GM10248 (cell line): ENCODE data around the gene TMOD1.

Experiments used
- CTCF ChIA-PET: fragments of 300-600 bp; sonication (Branson Sonifier 250); formaldehyde crosslinking; extraction: SDS; loops from one replicate; lab custom pipeline; 2021; ENCODE audit warnings: antibody characterized with exemption; lab: Yijun Ruan, JAX
- POLR2A ChIA-PET: fragments of 350-650 bp; sonication (Branson Sonifier 250); formaldehyde crosslinking; extraction: SDS; loops from one replicate; lab custom pipeline; 2020; ENCODE audit warnings: antibody characterized with exemption; lab: Yijun Ruan, JAX
- DNase-seq: peaks from one replicate; pipeline ENCODE4 v3.0.0; 2012; ENCODE audit errors: extremely low spot score
- TF ChIP-seq, protein P1 (sequence below): IDR thresholded peaks from 2 replicates; pipeline ENCODE4 v1.5.1; 2012; ENCODE audit warnings: mild to moderate bottlenecking, low read depth; ENCODE audit errors: extremely low read depth, missing control alignments, control extremely low read depth

The TMOD1 gene

DNA sequence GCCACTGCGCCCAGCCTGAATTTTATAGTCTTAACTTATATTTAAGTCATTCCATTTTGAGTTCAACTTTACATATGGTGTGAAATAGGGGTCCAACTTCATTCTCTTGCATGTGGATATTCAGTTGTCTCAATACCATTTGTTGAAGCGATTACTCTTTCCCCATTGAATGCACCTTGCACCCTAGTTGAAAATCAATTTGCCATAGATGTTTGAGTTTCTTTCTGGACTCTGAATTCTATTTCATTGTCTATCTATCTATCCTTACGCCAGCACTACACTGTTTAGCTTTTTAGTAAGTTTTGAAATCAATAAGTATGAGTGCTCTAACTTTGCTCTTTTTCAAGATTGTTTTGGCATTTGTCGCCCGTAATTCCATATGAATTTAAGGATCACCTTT is 49.8 kb downstream of the TMOD1 start:
- ChIA-PET POLR2A (no interaction called here), CTCF (no interaction called here)
- TF ChIP-seq, protein P1, sequence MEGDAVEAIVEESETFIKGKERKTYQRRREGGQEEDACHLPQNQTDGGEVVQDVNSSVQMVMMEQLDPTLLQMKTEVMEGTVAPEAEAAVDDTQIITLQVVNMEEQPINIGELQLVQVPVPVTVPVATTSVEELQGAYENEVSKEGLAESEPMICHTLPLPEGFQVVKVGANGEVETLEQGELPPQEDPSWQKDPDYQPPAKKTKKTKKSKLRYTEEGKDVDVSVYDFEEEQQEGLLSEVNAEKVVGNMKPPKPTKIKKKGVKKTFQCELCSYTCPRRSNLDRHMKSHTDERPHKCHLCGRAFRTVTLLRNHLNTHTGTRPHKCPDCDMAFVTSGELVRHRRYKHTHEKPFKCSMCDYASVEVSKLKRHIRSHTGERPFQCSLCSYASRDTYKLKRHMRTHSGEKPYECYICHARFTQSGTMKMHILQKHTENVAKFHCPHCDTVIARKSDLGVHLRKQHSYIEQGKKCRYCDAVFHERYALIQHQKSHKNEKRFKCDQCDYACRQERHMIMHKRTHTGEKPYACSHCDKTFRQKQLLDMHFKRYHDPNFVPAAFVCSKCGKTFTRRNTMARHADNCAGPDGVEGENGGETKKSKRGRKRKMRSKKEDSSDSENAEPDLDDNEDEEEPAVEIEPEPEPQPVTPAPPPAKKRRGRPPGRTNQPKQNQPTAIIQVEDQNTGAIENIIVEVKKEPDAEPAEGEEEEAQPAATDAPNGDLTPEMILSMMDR: no peak
- DNase-seq: no peak

DNA sequence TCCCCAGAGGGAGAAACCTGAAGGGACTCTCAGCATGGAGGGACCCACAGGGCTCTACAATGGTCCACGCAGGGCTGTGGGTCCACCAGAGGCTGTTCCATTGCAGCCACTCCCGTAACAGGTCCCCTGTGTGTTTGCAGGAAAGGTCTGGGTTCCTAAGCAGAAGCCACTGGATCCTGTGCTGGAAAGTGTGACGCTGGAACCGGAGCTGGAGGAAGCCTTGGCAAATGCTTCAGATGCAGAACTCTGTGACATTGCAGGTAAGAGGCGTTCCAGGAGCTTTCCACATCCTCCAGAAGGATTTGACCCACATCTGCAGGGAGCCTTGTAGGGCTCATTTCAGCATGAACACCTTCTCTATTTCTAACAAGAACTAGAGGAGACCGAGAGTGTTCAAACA is 51.7 kb downstream of the TMOD1 start:
- TF ChIP-seq, protein P1: no peak
- CTCF ChIA-PET: interaction anchor here (1.0 kb wide), 1 partner anchor 45 kb away, joined by 3 read pairs; no protein-coding TSS in a partner anchor
- no peak for DNase-seq
- POLR2A ChIA-PET: no interaction called here

DNA sequence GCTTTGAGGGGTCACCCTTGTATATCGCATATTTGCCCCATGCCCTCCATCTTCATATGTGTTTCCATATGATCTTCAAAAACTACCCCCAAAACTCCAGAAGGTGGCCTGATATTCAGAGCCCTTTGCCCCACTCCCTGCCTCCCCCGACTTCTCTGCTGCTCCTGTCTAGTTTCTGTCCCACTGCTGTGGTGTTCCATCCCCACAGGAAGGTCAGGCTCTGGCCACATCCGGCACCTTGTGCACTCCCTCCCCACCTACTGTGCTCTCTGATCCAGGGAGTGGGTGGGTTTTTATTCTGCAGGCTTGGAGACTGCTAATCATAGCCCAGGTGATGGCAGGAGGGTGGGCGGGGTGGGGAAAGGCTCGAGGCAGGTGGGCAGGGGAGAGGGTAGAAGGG is 52.4 kb downstream of the TMOD1 start:
- CTCF ChIA-PET: no interaction called here
- POLR2A ChIA-PET: interaction anchor here (0.5 kb wide), 1 partner anchor 79 kb away, joined by 6 read pairs; the partner anchor contains the start of gene TSTD2
- TF ChIP-seq, protein P1: no peak
- DNase-seq: no peak

DNA sequence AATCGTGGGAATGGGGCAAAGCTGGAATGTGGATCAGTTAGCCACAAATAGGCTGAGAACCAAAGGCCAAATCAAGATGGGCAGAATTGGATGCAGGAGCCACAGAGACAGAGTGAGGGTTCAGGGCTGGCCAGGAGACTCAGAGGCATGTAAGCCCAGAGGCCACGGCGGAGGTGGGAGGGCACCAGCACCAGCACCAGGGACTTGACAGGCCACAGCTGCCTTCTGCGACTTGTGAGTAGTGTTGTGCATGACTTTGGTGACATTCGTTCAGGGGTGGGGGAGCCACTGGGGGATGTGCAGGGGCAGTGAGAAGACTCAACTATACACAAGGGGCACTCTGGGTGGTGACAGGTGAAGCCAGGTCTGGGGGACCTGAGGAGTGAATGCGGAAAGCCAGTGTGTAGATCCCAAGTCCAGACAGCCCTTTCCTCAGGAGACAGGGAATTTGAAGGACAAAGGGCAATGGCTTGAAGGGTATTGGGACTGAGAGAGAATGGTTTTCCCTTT is 53.2 kb downstream of the TMOD1 start:
- POLR2A ChIA-PET: no interaction called here
- CTCF ChIA-PET: interaction anchor here (1.2 to 8.0 kb wide), 5 partner anchors 16 to 61 kb away, joined by 3 to 34 read pairs (median 4); partner anchors contain the start of gene TMOD1
- TF ChIP-seq, protein P1: no peak
- DNase-seq: no peak

DNA sequence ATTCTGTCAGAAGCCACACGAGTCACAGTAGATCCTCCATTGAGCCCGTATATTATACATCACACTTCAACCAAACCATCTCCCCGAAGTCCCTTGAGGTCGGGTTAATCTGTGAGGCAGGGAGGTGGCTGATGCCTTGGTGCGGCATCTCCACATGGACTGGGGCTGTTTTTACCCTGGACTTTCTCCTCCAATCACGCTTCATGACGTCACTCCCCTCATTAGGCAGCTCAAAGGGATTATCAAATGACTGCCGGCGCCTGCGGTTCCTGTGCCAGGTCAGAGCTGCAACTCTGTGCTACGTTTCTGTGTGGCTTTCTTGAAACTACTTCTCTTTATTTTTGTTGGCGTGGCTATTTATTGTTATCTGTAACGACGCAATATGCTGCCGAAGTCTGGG is 53.7 kb downstream of the TMOD1 start:
- CTCF ChIA-PET: interaction anchor here (1.2 to 8.0 kb wide), 5 partner anchors 15 to 61 kb away, joined by 3 to 34 read pairs (median 4); partner anchors contain the start of gene TMOD1

DNA sequence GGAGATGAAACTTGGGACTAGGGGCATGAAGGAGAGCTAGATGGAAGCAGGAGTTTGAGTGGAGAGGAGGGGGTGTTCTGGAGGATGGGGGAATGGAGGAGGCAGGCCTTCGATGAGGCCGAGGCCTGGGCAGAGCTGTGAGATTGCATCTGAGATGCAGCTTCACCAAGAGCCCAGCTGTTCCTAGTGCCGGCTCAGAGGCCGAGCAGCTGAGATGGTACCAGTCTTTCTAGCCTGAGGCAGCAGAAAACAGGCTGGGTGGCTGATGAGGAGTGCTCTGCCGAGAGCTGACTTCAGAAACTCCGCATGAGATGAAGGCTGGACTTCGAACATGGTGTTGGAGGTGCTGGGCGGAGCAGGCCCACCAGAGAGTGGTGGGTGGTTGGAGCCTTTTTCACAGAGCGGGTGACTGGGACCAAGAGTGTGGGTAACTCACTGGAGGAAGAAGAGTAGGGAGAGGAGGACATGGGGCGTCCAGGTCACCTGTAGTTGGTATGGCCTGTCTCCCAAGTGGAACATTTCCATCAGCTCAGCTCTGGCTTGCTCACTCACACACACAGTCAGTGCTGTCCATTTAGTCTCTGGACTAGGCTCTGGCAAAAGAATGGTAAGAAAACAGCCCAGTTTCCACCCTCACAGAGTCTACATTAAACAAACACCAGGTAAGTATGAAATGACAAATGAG is 54.7 kb downstream of the TMOD1 start:
- DNase-seq: no peak
- CTCF ChIA-PET: interaction anchor here (1.1 to 8.0 kb wide), 7 partner anchors 9 to 88 kb away, joined by 3 to 34 read pairs (median 4); partner anchors contain the start of gene TMOD1
- TF ChIP-seq, protein P1: no peak
- POLR2A ChIA-PET: no interaction called here

More for the DNA sequence above, 53.7 kb downstream of the TMOD1 start:
- POLR2A ChIA-PET: no interaction called here
- no peak for DNase-seq
- TF ChIP-seq, protein P1: no peak
